Spleen (tissue), 11 donors: ENCODE data around the gene GCK. TPM values are rescaled to one million over a fixed set of nuclear protein-coding genes. Genes with fewer than 3 reads are reported as not detected.

Experiments
- DNase-seq: peaks from one replicate; pipeline ENCODE4 v3.0.0-alpha.2; 2020
- H3K27ac ChIP-seq, 8 donors: fragments of 200-600 bp; sonication (generic) in 7 of 8; 1 replicate in 4 of 8; 2 replicates in 4 of 8; pipeline versions ENCODE4 v1.5.0 to v1.8.0; 2016 to 2021; ENCODE audit warnings: inconsistent platforms in 4 of 8, mild to moderate bottlenecking in 4 of 8, moderate library complexity in 1 of 8
- H3K27me3 ChIP-seq, 7 donors: fragments of 200-600 bp; sonication (generic) in 6 of 7; replicated peaks in 1 of 7; 1 replicate in 4 of 7; 2 replicates in 3 of 7; pipeline versions ENCODE4 v1.5.0 to v1.8.0; 2016 to 2021; ENCODE audit warnings: inconsistent platforms in 3 of 7, mild to moderate bottlenecking in 1 of 7
- H3K36me3 ChIP-seq, 6 donors: fragments of 200-600 bp; sonication (generic) in 5 of 6; 1 replicate in 4 of 6; 2 replicates in 2 of 6; pipeline versions ENCODE4 v1.5.0 to v1.8.0; 2016 to 2021; ENCODE audit warnings: inconsistent platforms in 2 of 6
- H3K4me1 ChIP-seq, 6 donors: fragments of 200-600 bp; sonication (generic) in 5 of 6; 1 replicate in 3 of 6; 2 replicates in 3 of 6; pipeline versions ENCODE4 v1.5.0 to v1.8.0; 2016 to 2021; ENCODE audit warnings: inconsistent platforms in 3 of 6
- H3K4me3 ChIP-seq, 8 donors: fragments of 200-600 bp; sonication (generic) in 7 of 8; 1 replicate in 4 of 8; 2 replicates in 4 of 8; pipeline versions ENCODE4 v1.5.0 to v1.8.0; 2016 to 2021; ENCODE audit warnings: inconsistent platforms in 4 of 8, mild to moderate bottlenecking in 4 of 8, moderate library complexity in 2 of 8
- H3K9me3 ChIP-seq, 8 donors: fragments of 200-600 bp; sonication (generic) in 7 of 8; 1 replicate in 4 of 8; 2 replicates in 4 of 8; pipeline versions ENCODE4 v1.5.0 to v1.8.0; 2016 to 2021; ENCODE audit warnings: inconsistent platforms in 4 of 8
- POLR2A ChIP-seq, 3 donors: fragments of 450-650 bp; IDR thresholded peaks; one replicate each; pipeline ENCODE4 v1.5.1; 2017; ENCODE audit warnings: antibody characterized with exemption in 3 of 3, mild to moderate bottlenecking in 1 of 3
- POLR2AphosphoS5 ChIP-seq, 3 donors: sonication (generic); formaldehyde crosslinking; IDR thresholded peaks; one replicate each; pipeline ENCODE4 v1.5.1; 2017; ENCODE audit warnings: antibody characterized with exemption in 3 of 3
- WGBS, 5 donors: extraction: QIAGEN DNeasy Blood & Tissue Kit in 3 of 5; methylation state at CpG; one replicate each; pipeline versions ENCODE4 v1.1.5 to v1.1.7; 2013 to 2018; 5-methylcytosine and 5-hydroxymethylcytosine counted together
- intact Hi-C: fragments of 100-400 bp; cut with DNase I; formaldehyde crosslinking; loops from one replicate; pipeline ENCODE4 v1.15.0; 2023; ENCODE audit warnings: low total_unique reads
- polyA plus RNA-seq, 3 donors: library from polyadenylated mRNA; stranded (reverse); fragments of 200-250 nt; gene quantifications; one replicate each; pipeline ENCODE4 v1.2.1, GENCODE V29; 2013
- total RNA-seq, 7 donors: library from RNA; depleted of rRNA in 3 of 7; stranded (reverse); fragments of >200 nt in 3 of 7; fragmentation: NEBNext Ultra II Directional in 4 of 7; extraction: Animal tissue kit (Norgen Biotek cat#: 25700) in 4 of 7; gene quantifications; one replicate each; pipeline versions ENCODE4 v1.1.0 to v1.2.1, GENCODE V29; 2016 to 2021
- TF ChIP-seq, protein P1 (sequence below), 11 experiments: fragments of 200-600 bp in 7 of 11; fragments of 450-650 bp in 4 of 11; sonication (generic) in 4 of 11; IDR thresholded peaks in 8 of 11; conservative IDR thresholded peaks in 3 of 11; 1 replicate in 7 of 11; 2 replicates in 4 of 11; pipeline versions ENCODE4 v1.4.0 to v1.8.0; 2016 to 2021; ENCODE audit warnings: antibody characterized with exemption in 11 of 11, inconsistent platforms in 4 of 11, mild to moderate bottlenecking in 1 of 11
- donor health status: healthy with polysubstance abuse.
- donor health status: DM: no; HTN: no; CAD: no; lungs with moderate emphysema.
- donor health status: DM: no; HTN: no; CAD: no.
- donor health status: Bipolar disorder and iron deficiency.
- donor health status: healthy.
- donor health status: DM: no; HTN: no; CAD: no.
- donor health status: DM: yes; HTN: yes; CAD: no.

GCK gene
- total and polyA plus RNA-seq, 10 donors, result 0.29 to 1.7 (median 0.55) TPM; not detected in 3

- Histone ChIP-seq H3K36me3 (peaks cover 7 to 61% (median 50%) of the 10 kb centered on the region in 6 donors), H3K4me3 (no peak overlapping the region), H3K4me1 (peaks cover 0 to 6% (median 0%) of the 10 kb centered on the region in 6 donors), H3K27me3 (peaks cover 0 to 5% (median 0%) of the 10 kb centered on the region in 7 donors), H3K27ac (peak overlapping the region in 1 of 8 donors; percentile 4), H3K9me3 (no peaks in the 10 kb centered on the region)
- intact Hi-C loops, result no loop called here
- DNase-seq, result no peak
- 75 to 84% (median 81%) methylated on average over 9 of the region's 9 CpGs for WGBS, 5 donors
- no peak for TF ChIP-seq POLR2AphosphoS5 (IDR thresholded peaks at IDR 0.05)
- TF ChIP-seq, protein P1, sequence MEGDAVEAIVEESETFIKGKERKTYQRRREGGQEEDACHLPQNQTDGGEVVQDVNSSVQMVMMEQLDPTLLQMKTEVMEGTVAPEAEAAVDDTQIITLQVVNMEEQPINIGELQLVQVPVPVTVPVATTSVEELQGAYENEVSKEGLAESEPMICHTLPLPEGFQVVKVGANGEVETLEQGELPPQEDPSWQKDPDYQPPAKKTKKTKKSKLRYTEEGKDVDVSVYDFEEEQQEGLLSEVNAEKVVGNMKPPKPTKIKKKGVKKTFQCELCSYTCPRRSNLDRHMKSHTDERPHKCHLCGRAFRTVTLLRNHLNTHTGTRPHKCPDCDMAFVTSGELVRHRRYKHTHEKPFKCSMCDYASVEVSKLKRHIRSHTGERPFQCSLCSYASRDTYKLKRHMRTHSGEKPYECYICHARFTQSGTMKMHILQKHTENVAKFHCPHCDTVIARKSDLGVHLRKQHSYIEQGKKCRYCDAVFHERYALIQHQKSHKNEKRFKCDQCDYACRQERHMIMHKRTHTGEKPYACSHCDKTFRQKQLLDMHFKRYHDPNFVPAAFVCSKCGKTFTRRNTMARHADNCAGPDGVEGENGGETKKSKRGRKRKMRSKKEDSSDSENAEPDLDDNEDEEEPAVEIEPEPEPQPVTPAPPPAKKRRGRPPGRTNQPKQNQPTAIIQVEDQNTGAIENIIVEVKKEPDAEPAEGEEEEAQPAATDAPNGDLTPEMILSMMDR (IDR thresholded peaks at IDR 0.05 in 8 of 11, conservative IDR thresholded peaks at IDR 0.05 in 3 of 11), result no peak
- TF ChIP-seq POLR2A (IDR thresholded peaks at IDR 0.05), result no peak
Measured at GRCh38 chr7:44213877-44214388, 24.7 kb upstream of the GCK start.

- Histone ChIP-seq H3K4me3 (no peak overlapping the region), H3K27me3 (peaks cover 0 to 5% (median 0%) of the 10 kb centered on the region in 7 donors), H3K9me3 (no peaks in the 10 kb centered on the region), H3K36me3 (peaks cover 13 to 67% (median 56%) of the 10 kb centered on the region in 6 donors), H3K27ac (peak overlapping the region in 1 of 8 donors; percentile 4), H3K4me1 (peaks cover 0 to 6% (median 0%) of the 10 kb centered on the region in 6 donors)
- intact Hi-C loops, result no loop called here
- TF ChIP-seq, protein P1 (IDR thresholded peaks at IDR 0.05 in 8 of 11, conservative IDR thresholded peaks at IDR 0.05 in 3 of 11), result no peak
- no peak for TF ChIP-seq POLR2AphosphoS5 (IDR thresholded peaks at IDR 0.05)
- no peak for TF ChIP-seq POLR2A (IDR thresholded peaks at IDR 0.05)
- DNase-seq, result no peak
- 88 to 97% (median 92%) methylated on average over 3 of the region's 3 CpGs for WGBS, 5 donors
Measured at GRCh38 chr7:44213206-44213876, 24.1 kb upstream of the GCK start.

DNA sequence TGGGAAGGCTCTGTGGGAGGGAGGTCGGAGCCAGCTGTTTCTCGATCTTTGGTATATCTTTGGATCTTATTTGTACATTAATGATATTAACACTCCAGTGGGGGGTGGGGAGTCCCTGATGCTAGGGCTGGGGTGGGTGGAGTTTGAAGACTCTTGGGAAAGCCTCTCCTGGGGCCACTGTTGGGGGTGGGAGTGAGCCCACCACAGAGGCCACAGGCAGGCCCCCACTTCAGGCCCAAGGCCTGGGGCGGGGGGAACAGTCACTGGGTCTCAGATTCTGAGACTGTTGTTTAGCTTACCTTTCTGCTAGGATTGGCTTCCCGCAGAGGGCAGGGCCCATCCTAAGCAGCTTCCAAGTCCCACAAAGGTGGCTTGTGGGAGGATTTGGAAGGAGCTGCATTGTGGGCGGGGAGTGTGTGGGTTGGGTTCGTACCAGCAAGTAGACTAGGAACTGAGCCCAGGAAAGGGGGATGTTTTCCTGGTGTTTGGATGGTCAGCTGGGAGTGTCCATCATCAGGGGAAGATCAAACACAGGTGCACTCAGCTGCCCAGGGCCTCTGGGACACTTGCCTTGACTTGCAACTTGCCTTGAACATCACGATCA, 23.4 kb upstream of the GCK start:
- peaks cover 0 to 6% (median 0%) of the 10 kb centered on the region in 6 donors for H3K4me1 ChIP-seq
- intact Hi-C loops, result no loop called here
- H3K9me3 ChIP-seq, result no peaks in the 10 kb centered on the region
- no peak overlapping the region for H3K4me3 ChIP-seq
- H3K36me3 ChIP-seq, result peaks cover 13 to 73% (median 62%) of the 10 kb centered on the region in 6 donors
- DNase-seq, result no peak
- no peak for TF ChIP-seq POLR2AphosphoS5 (IDR thresholded peaks at IDR 0.05)
- TF ChIP-seq POLR2A (IDR thresholded peaks at IDR 0.05), result no peak
- TF ChIP-seq, protein P1 (IDR thresholded peaks at IDR 0.05 in 8 of 11, conservative IDR thresholded peaks at IDR 0.05 in 3 of 11), result no peak
- WGBS, 5 donors, result 84 to 92% (median 91%) methylated on average over 6 to 7 of the region's 7 CpGs
- H3K27ac ChIP-seq, result no peak overlapping the region
- H3K27me3 ChIP-seq, result no peaks in the 10 kb centered on the region

- TF ChIP-seq POLR2AphosphoS5 (IDR thresholded peaks at IDR 0.05) (no peak), POLR2A (IDR thresholded peaks at IDR 0.05) (no peak)
- TF ChIP-seq, protein P1 (IDR thresholded peaks at IDR 0.05 in 8 of 11, conservative IDR thresholded peaks at IDR 0.05 in 3 of 11), result no peak
- Histone ChIP-seq H3K9me3 (no peaks in the 10 kb centered on the region), H3K27me3 (no peaks in the 10 kb centered on the region), H3K4me1 (peaks cover 0 to 6% (median 0%) of the 10 kb centered on the region in 6 donors), H3K27ac (no peak overlapping the region), H3K36me3 (peaks cover 13 to 80% (median 69%) of the 10 kb centered on the region in 6 donors), H3K4me3 (no peak overlapping the region)
- 89 to 95% (median 93%) methylated on average over 6 of the region's 6 CpGs for WGBS, 5 donors
- intact Hi-C loops, result no loop called here
- DNase-seq, result peak; percentile 55
Measured at GRCh38 chr7:44212018-44212417, 22.8 kb upstream of the GCK start.
